Skeletal muscle cell (primary cell): ENCODE results near the gene DDIAS.
A peak's percentile ranks its signal among the peaks of the same experiment; 100 is the strongest.
"Not testable (repeated sequence)": the region's sequence is repeated elsewhere in the genome, so short reads cannot be mapped to it uniquely, and the experiment has no call there.

Experiments
- DNase-seq: peaks from one replicate; pipeline ENCODE4 v3.0.0-alpha.2; 2010; ENCODE audit warnings: low read depth
- H3K4me3 ChIP-seq: 2 replicates; pipeline ENCODE4 v1.5.1; 2011; ENCODE audit warnings: low read depth, mild to moderate bottlenecking, control low read depth, low read length, moderate library complexity

Gene DDIAS

GRCh38 chr11:82955736-82956453 lies 54.4 kb downstream of the DDIAS start:
- not testable (repeated sequence) for H3K4me3 ChIP-seq, DNase-seq

GRCh38 chr11:82959987-82960778 lies 58.6 kb downstream of the DDIAS start:
- DNase-seq = no peak
- no peak overlapping the region for H3K4me3 ChIP-seq

- H3K4me3 ChIP-seq = no peak overlapping the region
- no peak for DNase-seq
These were observed 59.2 kb downstream of the DDIAS start for GRCh38 chr11:82960779-82961143.

GRCh38 chr11:82962021-82962420 lies 60.5 kb downstream of the DDIAS start:
- DNase-seq, H3K4me3 ChIP-seq: not testable (repeated sequence)

GRCh38 chr11:82967381-82967780 lies 65.8 kb downstream of the DDIAS start:
- no peak for DNase-seq
- no peak overlapping the region for H3K4me3 ChIP-seq

- H3K4me3 ChIP-seq = no peak overlapping the region
- no peak for DNase-seq
These were observed 68.3 kb downstream of the DDIAS start for GRCh38 chr11:82969811-82970210.

- not testable (repeated sequence) for H3K4me3 ChIP-seq, DNase-seq
These were observed 69.1 kb downstream of the DDIAS start for GRCh38 chr11:82970507-82971083.

GRCh38 chr11:82971519-82971946 lies 70.0 kb downstream of the DDIAS start:
- not testable (repeated sequence) for H3K4me3 ChIP-seq

GRCh38 chr11:82972103-82972502 lies 70.6 kb downstream of the DDIAS start:
- H3K4me3 ChIP-seq = no peak overlapping the region
- no peak for DNase-seq

More at GRCh38 chr11:82971519-82971946, 70.0 kb downstream of the DDIAS start:
- DNase-seq = not testable (repeated sequence)

GRCh38 chr11:82974135-82974534 lies 72.6 kb downstream of the DDIAS start:
- no peak for DNase-seq
- no peak overlapping the region for H3K4me3 ChIP-seq

- DNase-seq = no peak
- no peak overlapping the region for H3K4me3 ChIP-seq
These were observed 73.3 kb downstream of the DDIAS start for GRCh38 chr11:82974851-82975250.

- no peak overlapping the region for H3K4me3 ChIP-seq
These were observed 74.3 kb downstream of the DDIAS start for GRCh38 chr11:82975882-82976281.

GRCh38 chr11:82976786-82977185 lies 75.2 kb downstream of the DDIAS start:
- no peak for DNase-seq
- H3K4me3 ChIP-seq = no peak overlapping the region

More at GRCh38 chr11:82975882-82976281, 74.3 kb downstream of the DDIAS start:
- no peak for DNase-seq

GRCh38 chr11:82978422-82979099 lies 77.0 kb downstream of the DDIAS start:
- no peak overlapping the region for H3K4me3 ChIP-seq
- DNase-seq = peak; percentile 60

- no peak overlapping the region for H3K4me3 ChIP-seq
- no peak for DNase-seq
These were observed 78.3 kb downstream of the DDIAS start for GRCh38 chr11:82979824-82980223.

GRCh38 chr11:82980292-82980691 lies 78.8 kb downstream of the DDIAS start:
- no peak overlapping the region for H3K4me3 ChIP-seq
- DNase-seq = peak; percentile 50

GRCh38 chr11:82980947-82981346 lies 79.4 kb downstream of the DDIAS start:
- no peak overlapping the region for H3K4me3 ChIP-seq
- no peak for DNase-seq

GRCh38 chr11:82981852-82982251 lies 80.3 kb downstream of the DDIAS start:
- no peak overlapping the region for H3K4me3 ChIP-seq
- no peak for DNase-seq
